BLaER1 treated with 17β-estradiol and CSF1 and Interleukin-3, amounts not matched to agents 10 nM and 100 nM (cell line): Measurements from ENCODE around the gene LIPM.
A peak's percentile ranks its signal among the peaks of the same experiment; 100 is the strongest.

Experiments used
- H3K27ac ChIP-seq, 11 experiments: shearing (Covaris generic); formaldehyde crosslinking; 2 replicates each; pipeline ENCODE4 v1.8.1; 2022
- H3K27me3 ChIP-seq, 11 experiments: shearing (Covaris generic); formaldehyde crosslinking; 2 replicates each; pipeline ENCODE4 v1.8.1; 2022
- H3K36me3 ChIP-seq, 11 experiments: shearing (Covaris generic); formaldehyde crosslinking; 2 replicates each; pipeline ENCODE4 v1.8.1; 2022
- H3K4me1 ChIP-seq, 10 experiments: shearing (Covaris generic); formaldehyde crosslinking; 2 replicates each; pipeline ENCODE4 v1.8.1; 2022
- H3K4me2 ChIP-seq, 11 experiments: shearing (Covaris generic); formaldehyde crosslinking; 2 replicates each; pipeline ENCODE4 v1.8.1; 2022
- H3K4me3 ChIP-seq, 10 experiments: shearing (Covaris generic); formaldehyde crosslinking; 2 replicates each; pipeline ENCODE4 v1.8.1; 2022
- H3K9ac ChIP-seq, 11 experiments: shearing (Covaris generic); formaldehyde crosslinking; 2 replicates each; pipeline ENCODE4 v1.8.1; 2022
- H3K9me3 ChIP-seq, 11 experiments: shearing (Covaris generic); formaldehyde crosslinking; replicated peaks in 1 of 11; 2 replicates each; pipeline ENCODE4 v1.8.1; 2022
- H4K20me1 ChIP-seq, 11 experiments: shearing (Covaris generic); formaldehyde crosslinking; 2 replicates each; pipeline ENCODE4 v1.8.1; 2022
- Cebpa-rat ChIP-seq, 11 experiments: shearing (Covaris generic); IDR thresholded peaks; 2 replicates each; pipeline ENCODE4 v1.8.1; 2022

Gene LIPM

DNA sequence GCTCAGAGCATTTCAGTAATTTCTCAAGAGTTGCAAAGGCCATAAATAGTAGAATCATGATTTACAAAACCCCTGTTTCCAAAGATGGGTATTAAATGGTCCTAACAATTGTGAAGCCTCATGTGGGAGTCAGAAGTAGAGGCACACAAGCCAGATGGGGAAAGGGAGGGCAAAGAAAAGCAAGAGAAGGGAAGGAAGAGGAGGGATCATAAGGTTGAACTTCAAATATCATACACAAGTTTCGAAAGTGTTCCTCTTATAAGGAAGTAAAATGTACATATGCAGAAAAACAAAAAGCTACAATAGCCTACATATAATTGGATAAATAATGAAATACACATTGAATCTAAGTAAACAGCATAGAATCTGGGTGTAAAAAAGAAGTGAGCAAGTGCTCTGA lies 36.7 kb upstream of the LIPM start:
- H3K4me2 ChIP-seq = peak overlapping the region in 4 of 11 experiments; percentile 1 to 28 (median 12); a peak in 5 of 22 replicates
- H4K20me1 ChIP-seq = no peaks in the 10 kb centered on the region
- H3K4me3 ChIP-seq = no peak overlapping the region
- H3K9ac ChIP-seq = no peak overlapping the region
- H3K27ac ChIP-seq = no peak overlapping the region
- no peaks in the 10 kb centered on the region for H3K9me3 ChIP-seq
- no peaks in the 10 kb centered on the region for H3K27me3 ChIP-seq
- peaks cover 0 to 10% (median 2%) of the 10 kb centered on the region in 10 experiments; a peak in 7 of 20 replicates for H3K4me1 ChIP-seq
- TF ChIP-seq Cebpa-rat (IDR thresholded peaks at IDR 0.05) = no peak
- H3K36me3 ChIP-seq = no peaks in the 10 kb centered on the region

DNA sequence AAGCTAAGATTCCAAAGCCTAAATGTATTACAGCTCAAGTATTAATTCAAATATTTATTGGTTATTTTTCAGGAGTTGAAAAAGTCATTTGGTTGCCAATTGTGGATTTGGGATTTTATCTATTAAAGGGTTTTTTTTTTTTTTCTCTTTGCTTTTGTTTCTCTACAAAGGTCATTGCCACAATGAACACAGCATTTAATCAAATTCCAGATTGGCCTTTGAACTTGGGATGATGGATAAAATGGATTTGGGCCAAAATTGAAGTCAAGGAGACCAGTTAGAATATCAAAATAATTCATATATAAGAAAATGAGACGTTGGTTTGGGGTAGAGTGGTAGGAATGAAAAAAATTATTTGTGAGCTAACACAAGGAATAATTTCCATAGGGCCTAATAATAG lies 33.1 kb upstream of the LIPM start:
- Histone ChIP-seq H3K36me3 (no peaks in the 10 kb centered on the region), H3K4me2 (no peak overlapping the region), H3K9me3 (peaks cover 0 to 17% (median 5%) of the 10 kb centered on the region in 11 experiments; a peak in 11 of 22 replicates), H3K9ac (no peak overlapping the region), H3K27me3 (no peaks in the 10 kb centered on the region), H4K20me1 (no peaks in the 10 kb centered on the region), H3K4me1 (peaks cover 0 to 10% (median 2%) of the 10 kb centered on the region in 10 experiments; a peak in 7 of 20 replicates), H3K4me3 (no peak overlapping the region), H3K27ac (no peak overlapping the region)
- TF ChIP-seq Cebpa-rat (IDR thresholded peaks at IDR 0.05) = no peak

DNA sequence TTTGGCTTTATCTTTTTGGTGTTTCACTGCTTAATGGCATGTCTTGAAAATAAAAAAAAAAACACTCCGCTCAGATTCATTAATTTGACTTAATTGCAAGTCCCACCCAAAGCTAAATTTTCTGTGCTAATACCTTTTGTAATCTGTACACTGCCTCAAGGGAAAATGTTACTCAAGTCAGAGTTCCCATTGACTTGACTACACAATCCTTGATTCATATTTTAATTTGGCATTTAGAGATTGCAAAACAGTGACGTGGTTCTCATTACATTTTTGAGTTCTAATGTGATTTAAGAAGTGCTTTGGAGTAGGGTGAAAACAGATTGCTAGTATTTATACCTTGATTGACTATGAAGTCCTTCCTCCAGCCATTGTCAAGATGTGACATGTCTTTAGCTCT lies 21.3 kb upstream of the LIPM start:
- Histone ChIP-seq H3K27me3 (no peaks in the 10 kb centered on the region), H3K9ac (no peak overlapping the region), H3K9me3 (no peaks in the 10 kb centered on the region), H3K4me3 (no peak overlapping the region), H3K4me1 (peaks cover 3 to 6% (median 4%) of the 10 kb centered on the region in 10 experiments; a peak in 8 of 20 replicates), H3K4me2 (no peak overlapping the region), H3K36me3 (no peaks in the 10 kb centered on the region), H3K27ac (no peak overlapping the region), H4K20me1 (no peaks in the 10 kb centered on the region)
- no peak for TF ChIP-seq Cebpa-rat (IDR thresholded peaks at IDR 0.05)

DNA sequence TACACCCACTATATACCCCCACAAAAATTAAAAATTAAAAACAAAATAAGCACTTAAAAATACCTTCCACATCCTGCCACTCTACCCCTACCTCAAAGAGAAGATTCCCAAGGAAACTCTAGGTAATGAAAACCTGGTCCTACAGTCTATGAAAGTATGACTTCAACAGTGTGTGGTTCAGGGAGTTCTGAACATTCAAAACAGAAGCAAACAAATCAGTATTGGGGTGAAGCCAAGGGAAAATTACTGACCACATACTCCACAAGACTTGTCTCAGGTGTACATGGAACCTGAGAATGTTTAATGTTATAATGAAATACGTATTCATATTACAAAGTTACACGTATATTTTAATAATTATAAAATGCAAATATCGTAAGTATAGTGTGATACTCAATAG lies 20.3 kb upstream of the LIPM start:
- no peak overlapping the region for H3K27ac ChIP-seq
- H3K4me2 ChIP-seq = no peak overlapping the region
- no peak for TF ChIP-seq Cebpa-rat (IDR thresholded peaks at IDR 0.05)
- H3K9ac ChIP-seq = no peak overlapping the region
- no peaks in the 10 kb centered on the region for H4K20me1 ChIP-seq
- H3K9me3 ChIP-seq = no peaks in the 10 kb centered on the region
- no peak overlapping the region for H3K4me3 ChIP-seq
- H3K36me3 ChIP-seq = no peaks in the 10 kb centered on the region
- H3K27me3 ChIP-seq = no peaks in the 10 kb centered on the region
- H3K4me1 ChIP-seq = peaks cover 3 to 6% (median 4%) of the 10 kb centered on the region in 10 experiments; a peak in 8 of 20 replicates

DNA sequence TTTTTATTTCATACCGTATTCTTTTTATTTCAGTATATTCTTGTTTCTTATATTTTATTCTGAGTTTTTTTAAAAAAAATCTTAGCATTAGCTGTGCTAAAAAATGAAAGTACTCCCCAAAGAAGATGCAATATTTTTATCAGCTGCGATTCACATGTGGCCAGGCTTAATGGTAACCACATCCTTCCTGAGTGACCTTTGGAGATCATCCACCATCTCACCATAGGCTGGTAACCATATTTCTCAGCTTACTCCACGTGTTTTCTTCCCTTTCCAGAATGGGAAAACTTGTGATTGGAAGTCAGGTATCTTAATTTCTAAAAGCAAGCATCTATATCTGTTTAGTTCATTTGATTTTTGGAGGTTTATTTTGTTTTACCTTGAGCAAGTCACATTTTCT lies 18.8 kb upstream of the LIPM start:
- peak overlapping the region in 10 of 11 experiments; percentile 19 to 53 (median 35); a peak in 9 of 22 replicates for H3K4me2 ChIP-seq

DNA sequence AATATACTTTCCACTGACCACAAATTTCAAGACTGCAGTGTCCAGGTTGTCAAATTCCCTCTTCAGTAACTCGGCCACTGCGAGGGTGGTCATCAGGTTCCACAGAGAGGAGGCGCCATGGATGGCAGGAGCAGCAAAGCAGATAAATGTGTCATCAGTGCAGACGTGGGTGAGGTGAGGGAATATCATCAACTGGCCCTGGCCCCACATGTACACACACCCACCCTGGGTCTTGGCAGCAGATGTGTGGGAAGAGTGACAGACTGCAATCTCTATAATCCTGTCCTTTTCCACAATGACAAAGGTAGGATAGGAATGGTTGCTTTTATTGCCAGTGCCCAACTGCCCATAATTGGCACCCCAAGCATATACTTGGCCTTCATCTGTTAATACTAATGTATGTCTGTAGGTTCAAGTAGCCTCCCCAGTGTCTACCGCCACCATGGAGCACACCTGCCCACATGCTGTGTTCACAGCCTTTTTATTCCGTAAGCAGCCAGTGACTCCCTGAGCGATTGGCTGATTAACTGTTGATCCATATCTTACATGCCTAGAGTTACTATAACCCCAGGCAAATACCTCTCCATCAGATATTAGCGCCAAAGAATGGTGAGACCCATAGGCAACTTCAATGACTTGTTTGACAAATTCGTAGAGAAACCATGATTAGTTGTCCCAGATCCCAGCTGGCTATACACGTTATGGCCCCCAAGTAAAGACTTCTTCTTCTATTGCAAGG lies 16.3 kb upstream of the LIPM start:
- no peak overlapping the region for H3K4me2 ChIP-seq
- no peak overlapping the region for H3K27ac ChIP-seq
- no peak for TF ChIP-seq Cebpa-rat (IDR thresholded peaks at IDR 0.05)
- H3K36me3 ChIP-seq = no peaks in the 10 kb centered on the region
- H3K4me1 ChIP-seq = peaks cover 3 to 6% (median 4%) of the 10 kb centered on the region in 10 experiments; a peak in 8 of 20 replicates
- no peaks in the 10 kb centered on the region for H4K20me1 ChIP-seq
- no peak overlapping the region for H3K9ac ChIP-seq
- H3K27me3 ChIP-seq = no peaks in the 10 kb centered on the region
- H3K9me3 ChIP-seq = no peaks in the 10 kb centered on the region
- H3K4me3 ChIP-seq = no peak overlapping the region

More for the DNA sequence above, 18.8 kb upstream of the LIPM start:
- H3K27me3 ChIP-seq = no peaks in the 10 kb centered on the region
- H3K4me3 ChIP-seq = no peak overlapping the region
- no peak overlapping the region for H3K9ac ChIP-seq
- no peak overlapping the region for H3K27ac ChIP-seq
- H3K36me3 ChIP-seq = no peaks in the 10 kb centered on the region
- no peaks in the 10 kb centered on the region for H4K20me1 ChIP-seq
- TF ChIP-seq Cebpa-rat (IDR thresholded peaks at IDR 0.05) = no peak
- no peaks in the 10 kb centered on the region for H3K9me3 ChIP-seq
- H3K4me1 ChIP-seq = peaks cover 3 to 6% (median 4%) of the 10 kb centered on the region in 10 experiments; a peak in 8 of 20 replicates

DNA sequence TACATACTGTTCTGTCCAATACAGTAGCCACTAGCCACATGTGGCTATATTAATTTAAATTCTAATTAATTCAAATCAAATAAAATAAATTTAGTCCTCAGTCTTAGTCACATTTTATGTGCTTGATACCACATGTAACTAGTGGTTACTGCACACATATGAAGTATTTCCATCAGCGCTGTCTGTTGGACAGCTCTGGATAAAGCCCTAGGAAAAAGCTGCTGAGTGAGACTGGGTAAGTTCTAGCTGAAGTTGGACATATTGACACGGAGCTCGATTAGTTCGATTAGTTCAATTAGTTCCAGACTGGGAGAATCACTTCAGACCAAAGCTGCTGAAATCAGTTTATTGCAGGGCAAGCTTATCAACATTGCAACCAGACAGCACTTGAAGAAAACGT lies 15.1 kb upstream of the LIPM start:
- Histone ChIP-seq H3K4me3 (no peak overlapping the region), H3K4me2 (no peak overlapping the region), H3K9me3 (no peaks in the 10 kb centered on the region), H3K27me3 (no peaks in the 10 kb centered on the region), H3K4me1 (peaks cover 4 to 15% (median 5%) of the 10 kb centered on the region in 10 experiments; a peak in 13 of 20 replicates), H3K36me3 (no peaks in the 10 kb centered on the region), H3K9ac (no peak overlapping the region), H3K27ac (no peak overlapping the region), H4K20me1 (no peaks in the 10 kb centered on the region)
- TF ChIP-seq Cebpa-rat (IDR thresholded peaks at IDR 0.05) = no peak

DNA sequence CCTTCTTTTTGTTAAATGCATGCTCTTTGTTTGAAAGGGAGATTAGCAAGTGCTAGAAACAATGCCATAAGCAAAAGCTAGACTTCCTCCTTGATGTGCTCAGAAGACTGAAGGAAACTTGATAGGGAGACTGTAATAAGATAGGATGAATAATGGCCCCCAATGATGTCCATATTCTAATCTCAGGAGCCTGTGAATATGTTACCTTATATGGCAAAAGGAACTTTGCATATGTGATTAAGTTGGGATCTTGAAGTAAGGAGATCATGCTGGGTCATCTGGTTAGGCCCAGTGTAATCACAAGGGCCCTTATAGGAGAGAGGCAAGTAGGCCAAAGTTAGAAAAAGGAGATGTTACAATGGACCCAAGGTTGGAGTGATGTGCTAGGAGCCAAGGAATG lies 13.6 kb upstream of the LIPM start:
- no peak for TF ChIP-seq Cebpa-rat (IDR thresholded peaks at IDR 0.05)
- H3K9me3 ChIP-seq = no peaks in the 10 kb centered on the region
- no peak overlapping the region for H3K9ac ChIP-seq
- H3K4me1 ChIP-seq = peaks cover under 1 to 23% (median 2%) of the 10 kb centered on the region in 10 experiments; a peak in 12 of 20 replicates
- no peaks in the 10 kb centered on the region for H3K36me3 ChIP-seq
- no peak overlapping the region for H3K4me3 ChIP-seq
- no peak overlapping the region for H3K27ac ChIP-seq
- H3K27me3 ChIP-seq = no peaks in the 10 kb centered on the region
- H3K4me2 ChIP-seq = no peak overlapping the region
- H4K20me1 ChIP-seq = no peaks in the 10 kb centered on the region

DNA sequence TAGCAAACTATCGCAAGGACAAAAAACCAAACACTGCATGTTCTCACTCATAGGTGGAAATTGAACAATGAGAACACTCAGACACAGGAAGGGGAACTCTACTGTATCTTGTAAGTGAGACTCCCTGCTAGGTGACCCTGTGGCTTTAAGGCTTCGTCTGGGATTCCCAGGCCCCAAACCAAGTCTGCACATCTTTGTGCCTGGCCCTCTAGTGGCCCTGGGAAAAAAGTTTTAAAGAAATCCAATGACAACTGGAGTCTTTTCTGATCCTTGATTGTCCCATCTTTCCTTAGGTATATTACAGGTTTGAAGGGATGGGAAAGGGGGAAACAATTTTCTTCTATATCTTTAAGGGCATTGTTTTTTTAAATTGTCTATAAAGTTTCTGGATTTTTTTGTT lies 10.6 kb upstream of the LIPM start:
- Histone ChIP-seq H4K20me1 (no peaks in the 10 kb centered on the region), H3K27ac (peak overlapping the region in 1 of 11 experiments; percentile 32; a peak in 1 of 22 replicates), H3K4me2 (peak overlapping the region in 3 of 11 experiments; percentile 36 to 40 (median 40); a peak in 3 of 22 replicates), H3K9ac (no peak overlapping the region), H3K9me3 (no peaks in the 10 kb centered on the region), H3K27me3 (no peaks in the 10 kb centered on the region), H3K4me3 (no peak overlapping the region), H3K36me3 (no peaks in the 10 kb centered on the region), H3K4me1 (peaks cover 0 to 25% (median 1%) of the 10 kb centered on the region in 10 experiments; a peak in 9 of 20 replicates)
- no peak for TF ChIP-seq Cebpa-rat (IDR thresholded peaks at IDR 0.05)
